ENCODE results near the gene SLC17A1. TPM values are rescaled to one million over a fixed set of nuclear protein-coding genes. Genes with fewer than 3 reads are reported as not detected.

The SLC17A1 gene
- total RNA-seq, 4 donors from 2014 or later: not detected

GRCh38 chr6:25769983-25770382, 61.9 kb downstream of the SLC17A1 start:
- H3K4me3 ChIP-seq (ENCODE audit: low read depth, poor library complexity, severe bottlenecking): no peak overlapping the region
- intact Hi-C loops (cut with DNase I; ENCODE audit: low total_unique reads): no loop called here
- TF ChIP-seq CTCF (IDR thresholded peaks at IDR 0.05) (no peak), POLR2A (IDR thresholded peaks at IDR 0.05) (no peak)
- 74 to 91% methylated on average over 2 of the region's 2 CpGs for WGBS, 2 donors
- no peak for DNase-seq (ENCODE audit: low spot score in 2 of 2)

- TF ChIP-seq POLR2A (IDR thresholded peaks at IDR 0.05) (no peak), CTCF (IDR thresholded peaks at IDR 0.05) (no peak)
- no peak overlapping the region for H3K4me3 ChIP-seq (ENCODE audit: low read depth, poor library complexity, severe bottlenecking)
- DNase-seq (ENCODE audit: low spot score in 2 of 2): no peak
- intact Hi-C loops (cut with DNase I; ENCODE audit: low total_unique reads): no loop called here
- 78 to 82% methylated on average over 1 of the region's 1 CpG for WGBS, 2 donors
Observed at GRCh38 chr6:25768566-25768965, 63.3 kb downstream of the SLC17A1 start.

GRCh38 chr6:25764611-25765010, 67.2 kb downstream of the SLC17A1 start:
- DNase-seq (ENCODE audit: low spot score in 2 of 2): no peak
- 88 to 95% methylated on average over 2 of the region's 2 CpGs for WGBS, 2 donors
- no peak overlapping the region for H3K4me3 ChIP-seq (ENCODE audit: low read depth, poor library complexity, severe bottlenecking)
- intact Hi-C loops (cut with DNase I; ENCODE audit: low total_unique reads): no loop called here
- TF ChIP-seq CTCF (IDR thresholded peaks at IDR 0.05) (no peak), POLR2A (IDR thresholded peaks at IDR 0.05) (no peak)

GRCh38 chr6:25757936-25758642, 73.8 kb downstream of the SLC17A1 start:
- WGBS, 2 donors: 75 to 92% methylated on average over 6 of the region's 6 CpGs
- TF ChIP-seq POLR2A (IDR thresholded peaks at IDR 0.05) (no peak), CTCF (IDR thresholded peaks at IDR 0.05) (no peak)
- H3K4me3 ChIP-seq (ENCODE audit: low read depth, poor library complexity, severe bottlenecking): no peak overlapping the region
- DNase-seq (ENCODE audit: low spot score in 2 of 2): no peak
- intact Hi-C loops (cut with DNase I; ENCODE audit: low total_unique reads): no loop called here

- no peak for TF ChIP-seq POLR2A (IDR thresholded peaks at IDR 0.05)
- TF ChIP-seq CTCF (IDR thresholded peaks at IDR 0.05): no peak
- intact Hi-C loops (cut with DNase I; ENCODE audit: low total_unique reads): no loop called here
- no peak overlapping the region for H3K4me3 ChIP-seq (ENCODE audit: low read depth, poor library complexity, severe bottlenecking)
- no peak for DNase-seq (ENCODE audit: low spot score in 2 of 2)
- 86 to 88% methylated on average over 9 of the region's 9 CpGs for WGBS, 2 donors
Observed at GRCh38 chr6:25756382-25757363, 75.2 kb downstream of the SLC17A1 start.
